Astrocyte (in vitro differentiated cells and primary cell): ENCODE data around the gene CERS4. TPM values are rescaled to one million over a fixed set of nuclear protein-coding genes. Genes with fewer than 3 reads are reported as not detected.
A peak's percentile ranks its signal among the peaks of the same experiment; 100 is the strongest.

Source experiments
- DNase-seq: peaks from one replicate; pipeline ENCODE4 v3.0.0-alpha.2; 2010; ENCODE audit warnings: low read depth
- FAIRE-seq: peaks from 2 replicates; lab custom pipeline; 2011; peaks lifted over from hg19 to GRCh38; lab: Jason Lieb, UNC
- H2AFZ ChIP-seq: 2 replicates; pipeline ENCODE4 v1.6.0; 2012; ENCODE audit warnings: low read depth, low read length, inconsistent platforms
- H3K27ac ChIP-seq: 2 replicates; pipeline ENCODE4 v1.5.1; 2011; ENCODE audit warnings: low read depth, low read length, inconsistent platforms
- H3K27me3 ChIP-seq: 2 replicates; pipeline ENCODE4 v1.6.0; 2011; ENCODE audit warnings: low read length, inconsistent platforms; ENCODE audit not compliant: insufficient read depth
- H3K36me3 ChIP-seq: 2 replicates; pipeline ENCODE4 v1.5.1; 2011; ENCODE audit warnings: low read length, inconsistent platforms; ENCODE audit not compliant: insufficient read depth
- H3K4me1 ChIP-seq: 2 replicates; pipeline ENCODE4 v1.5.1; 2011; ENCODE audit warnings: low read length, inconsistent platforms; ENCODE audit not compliant: insufficient read depth
- H3K4me2 ChIP-seq: 2 replicates; pipeline ENCODE4 v1.6.0; 2012; ENCODE audit warnings: low read length, inconsistent platforms
- H3K4me3 ChIP-seq: 2 replicates; pipeline ENCODE4 v1.5.1; 2011; ENCODE audit warnings: low read depth, mild to moderate bottlenecking, low read length, inconsistent platforms; ENCODE audit not compliant: insufficient read depth
- H3K79me2 ChIP-seq: 2 replicates; pipeline ENCODE4 v1.6.0; 2012; ENCODE audit warnings: mild to moderate bottlenecking, low read length, inconsistent platforms; ENCODE audit not compliant: insufficient read depth
- H3K9ac ChIP-seq: 2 replicates; pipeline ENCODE4 v1.6.0; 2012; ENCODE audit warnings: mild to moderate bottlenecking, low read length, inconsistent platforms
- H3K9me3 ChIP-seq: 2 replicates; pipeline ENCODE4 v1.5.1; 2012; ENCODE audit warnings: low read depth, mild to moderate bottlenecking, low read length, inconsistent platforms; ENCODE audit not compliant: insufficient read depth
- H4K20me1 ChIP-seq: 2 replicates; pipeline ENCODE4 v1.6.0; 2012; ENCODE audit warnings: low read length, inconsistent platforms; ENCODE audit not compliant: insufficient read depth
- H3K27ac Mint-ChIP-seq: one replicate; pipeline ENCODE4 v1.8.0; 2021; ENCODE audit warnings: mild to moderate bottlenecking, mixed read lengths; ENCODE audit not compliant: unreplicated experiment
- H3K27me3 Mint-ChIP-seq: one replicate; pipeline ENCODE4 v1.8.0; 2021; ENCODE audit warnings: low read depth, mixed read lengths; ENCODE audit not compliant: unreplicated experiment
- H3K36me3 Mint-ChIP-seq: one replicate; pipeline ENCODE4 v1.8.0; 2021; ENCODE audit warnings: low read depth, mixed read lengths; ENCODE audit not compliant: unreplicated experiment
- H3K4me1 Mint-ChIP-seq: one replicate; pipeline ENCODE4 v1.8.0; 2021; ENCODE audit warnings: low read depth, mixed read lengths; ENCODE audit not compliant: unreplicated experiment
- H3K4me3 Mint-ChIP-seq: one replicate; pipeline ENCODE4 v1.8.0; 2021; ENCODE audit warnings: mild to moderate bottlenecking, moderate library complexity, mixed read lengths; ENCODE audit not compliant: unreplicated experiment
- H3K9me3 Mint-ChIP-seq: one replicate; pipeline ENCODE4 v1.8.0; 2021; ENCODE audit warnings: mild to moderate bottlenecking, mixed read lengths; ENCODE audit not compliant: unreplicated experiment
- EZH2 ChIP-seq: IDR thresholded peaks from 2 replicates; pipeline ENCODE4 v1.6.1; 2012; ENCODE audit warnings: mild to moderate bottlenecking, low read length, inconsistent platforms; ENCODE audit not compliant: insufficient read depth
- total RNA-seq: library from RNA; stranded (reverse); gene quantifications from 2 replicates; pipeline ENCODE4 v1.2.1, GENCODE V29; 2021
- TF ChIP-seq, protein P1 (sequence below): IDR thresholded peaks from 2 replicates; pipeline ENCODE4 v1.5.1; 2011; ENCODE audit warnings: low read depth, mild to moderate bottlenecking, inconsistent platforms, low read length, moderate library complexity; ENCODE audit not compliant: insufficient read depth

CERS4 gene
- total RNA-seq, 1 donor from 2014 or later = 15.7 TPM

DNA sequence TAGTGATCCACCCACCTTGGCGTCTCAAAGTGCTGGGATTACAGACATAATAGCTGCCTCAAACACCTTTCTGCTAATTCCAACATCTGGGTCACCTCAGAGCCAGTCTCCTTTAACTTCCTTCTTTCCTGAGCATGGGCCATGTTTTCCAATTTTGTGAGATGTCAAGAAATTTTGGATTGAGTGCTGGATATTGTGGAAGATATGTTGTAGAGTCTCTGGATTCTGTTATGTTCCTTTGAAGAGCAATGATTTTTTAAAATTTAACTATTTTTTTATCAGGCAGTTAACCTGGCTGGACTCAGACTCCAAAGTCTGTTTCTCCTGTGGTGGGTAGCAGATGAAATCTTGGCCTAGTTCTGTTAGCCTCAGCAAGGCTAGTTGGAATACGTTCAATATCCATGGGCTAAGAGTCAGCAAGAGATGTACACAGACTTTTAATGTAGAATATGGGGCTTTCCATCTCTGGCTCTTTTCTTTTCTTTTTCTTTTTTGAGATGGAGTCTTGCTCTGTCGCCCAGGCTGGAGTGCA lies 22.0 kb downstream of the CERS4 start:
- Histone ChIP-seq H4K20me1 (no peaks in the 10 kb centered on the region), H3K9ac (no peak overlapping the region), H3K36me3 (no peaks in the 10 kb centered on the region), H3K9me3 (peaks cover 3% of the 10 kb centered on the region), H3K4me1 (no peaks in the 10 kb centered on the region), H2AFZ (no peak overlapping the region), H3K79me2 (no peaks in the 10 kb centered on the region), H3K27me3 (no peaks in the 10 kb centered on the region), H3K4me2 (no peak overlapping the region), H3K4me3 (no peak overlapping the region), H3K27ac (no peak overlapping the region)
- H3K27me3 Mint-ChIP-seq = no peaks in the 10 kb centered on the region
- no peak overlapping the region for H3K27ac Mint-ChIP-seq
- no peaks in the 10 kb centered on the region for H3K36me3 Mint-ChIP-seq
- no peak for TF ChIP-seq EZH2
- TF ChIP-seq, protein P1, sequence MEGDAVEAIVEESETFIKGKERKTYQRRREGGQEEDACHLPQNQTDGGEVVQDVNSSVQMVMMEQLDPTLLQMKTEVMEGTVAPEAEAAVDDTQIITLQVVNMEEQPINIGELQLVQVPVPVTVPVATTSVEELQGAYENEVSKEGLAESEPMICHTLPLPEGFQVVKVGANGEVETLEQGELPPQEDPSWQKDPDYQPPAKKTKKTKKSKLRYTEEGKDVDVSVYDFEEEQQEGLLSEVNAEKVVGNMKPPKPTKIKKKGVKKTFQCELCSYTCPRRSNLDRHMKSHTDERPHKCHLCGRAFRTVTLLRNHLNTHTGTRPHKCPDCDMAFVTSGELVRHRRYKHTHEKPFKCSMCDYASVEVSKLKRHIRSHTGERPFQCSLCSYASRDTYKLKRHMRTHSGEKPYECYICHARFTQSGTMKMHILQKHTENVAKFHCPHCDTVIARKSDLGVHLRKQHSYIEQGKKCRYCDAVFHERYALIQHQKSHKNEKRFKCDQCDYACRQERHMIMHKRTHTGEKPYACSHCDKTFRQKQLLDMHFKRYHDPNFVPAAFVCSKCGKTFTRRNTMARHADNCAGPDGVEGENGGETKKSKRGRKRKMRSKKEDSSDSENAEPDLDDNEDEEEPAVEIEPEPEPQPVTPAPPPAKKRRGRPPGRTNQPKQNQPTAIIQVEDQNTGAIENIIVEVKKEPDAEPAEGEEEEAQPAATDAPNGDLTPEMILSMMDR = no peak
- no peak overlapping the region for H3K4me3 Mint-ChIP-seq
- H3K9me3 Mint-ChIP-seq = peaks cover 7% of the 10 kb centered on the region
- FAIRE-seq (no peak), DNase-seq (no peak)
- H3K4me1 Mint-ChIP-seq = peaks cover 2% of the 10 kb centered on the region

DNA sequence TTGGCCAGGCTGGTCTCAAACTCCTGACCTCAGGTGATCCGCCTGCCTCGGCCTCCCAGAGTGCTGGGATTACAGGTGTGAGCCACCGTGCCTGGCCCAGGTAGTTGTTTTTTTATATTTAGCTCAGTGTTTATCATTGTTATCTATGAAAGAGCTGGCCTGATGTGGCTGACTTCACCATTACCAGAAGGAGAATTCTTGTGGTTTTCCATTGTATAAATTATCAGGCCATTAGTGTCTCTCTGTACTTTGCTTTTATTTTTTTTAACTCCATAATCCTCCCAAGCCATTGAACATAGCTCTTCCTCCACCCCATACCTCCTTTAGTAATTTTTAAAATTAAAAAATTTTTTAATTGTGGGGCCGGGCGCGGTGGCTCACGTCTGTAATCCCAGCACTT lies 24.2 kb downstream of the CERS4 start:
- no peaks in the 10 kb centered on the region for H4K20me1 ChIP-seq
- FAIRE-seq (no peak), DNase-seq (peak; percentile 59)
- no peak overlapping the region for H3K4me2 ChIP-seq
- H3K36me3 ChIP-seq = no peaks in the 10 kb centered on the region
- H3K27me3 Mint-ChIP-seq = no peaks in the 10 kb centered on the region
- no peaks in the 10 kb centered on the region for H3K79me2 ChIP-seq
- H3K9me3 Mint-ChIP-seq = peaks cover 7% of the 10 kb centered on the region
- H3K4me1 Mint-ChIP-seq = peaks cover 5% of the 10 kb centered on the region
- H3K27ac ChIP-seq = no peak overlapping the region
- H2AFZ ChIP-seq = no peak overlapping the region
- H3K36me3 Mint-ChIP-seq = no peaks in the 10 kb centered on the region
- no peak overlapping the region for H3K4me3 Mint-ChIP-seq
- peaks cover 3% of the 10 kb centered on the region for H3K9me3 ChIP-seq
- H3K4me3 ChIP-seq = no peak overlapping the region
- no peaks in the 10 kb centered on the region for H3K4me1 ChIP-seq
- no peak overlapping the region for H3K9ac ChIP-seq
- no peak overlapping the region for H3K27ac Mint-ChIP-seq
- no peaks in the 10 kb centered on the region for H3K27me3 ChIP-seq
- TF ChIP-seq, protein P1 = no peak

DNA sequence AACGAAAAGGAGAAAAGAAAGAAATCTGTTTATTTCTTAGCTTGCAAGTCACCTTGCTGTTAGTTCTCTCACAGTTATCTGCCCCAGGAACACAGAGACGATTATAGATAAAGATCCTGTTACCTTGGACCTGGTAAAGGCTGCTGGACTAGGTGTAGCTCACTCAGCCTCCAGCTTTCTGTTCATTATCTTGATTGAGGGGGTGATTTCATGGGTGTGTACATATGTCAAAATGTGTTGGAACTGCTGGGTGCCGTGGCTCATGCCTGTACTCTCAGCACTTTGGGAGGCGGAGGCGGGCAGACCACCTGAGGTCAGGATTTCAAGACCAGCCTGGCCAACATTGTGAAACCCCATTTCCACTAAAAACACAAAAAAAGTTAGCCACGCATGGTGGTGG lies 27.9 kb downstream of the CERS4 start:
- Histone ChIP-seq H3K4me1 (peaks cover 10% of the 10 kb centered on the region), H3K9me3 (no peaks in the 10 kb centered on the region), H3K27ac (no peak overlapping the region), H3K27me3 (no peaks in the 10 kb centered on the region), H2AFZ (no peak overlapping the region), H4K20me1 (no peaks in the 10 kb centered on the region), H3K36me3 (no peaks in the 10 kb centered on the region), H3K79me2 (no peaks in the 10 kb centered on the region), H3K4me2 (no peak overlapping the region), H3K9ac (no peak overlapping the region), H3K4me3 (no peak overlapping the region)
- Mint-ChIP-seq H3K4me1 (peaks cover 17% of the 10 kb centered on the region), H3K27me3 (no peaks in the 10 kb centered on the region), H3K36me3 (peaks cover 2% of the 10 kb centered on the region), H3K27ac (no peak overlapping the region), H3K4me3 (no peak overlapping the region), H3K9me3 (peaks cover 7% of the 10 kb centered on the region)
- no peak for FAIRE-seq
- no peak for TF ChIP-seq EZH2
- TF ChIP-seq, protein P1 = no peak
- DNase-seq = no peak
